T-helper 1 cell (primary cell): ENCODE data around the gene KMT2C.
"Not testable (repeated sequence)": the region's sequence is repeated elsewhere in the genome, so short reads cannot be mapped to it uniquely, and the experiment has no call there.

ENCODE experiments used
- DNase-seq, 5 donors: peaks; one replicate each; pipeline ENCODE4 v3.0.0-alpha.2; 2012 to 2020

The KMT2C gene

DNA sequence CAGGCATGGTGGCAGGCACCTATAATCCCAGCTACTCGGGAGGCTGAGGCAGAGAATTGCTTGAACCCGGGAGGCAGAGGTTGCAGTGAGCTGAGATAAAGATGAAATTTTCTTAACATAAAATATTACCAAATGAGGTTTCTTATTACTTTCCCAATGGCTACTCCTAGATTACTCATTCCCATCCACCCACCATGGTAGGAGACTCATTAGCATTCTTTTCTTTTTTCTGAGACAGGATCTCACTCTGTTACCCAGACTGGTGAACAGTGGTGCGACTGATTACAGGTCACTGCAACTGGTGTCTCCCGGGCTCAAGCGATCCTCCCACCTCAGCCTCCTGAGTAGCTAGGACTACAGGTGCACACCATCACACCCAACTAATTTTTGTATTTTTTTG, 82.5 kb downstream of the KMT2C start:
- DNase-seq, result not testable (repeated sequence)

- DNase-seq, result not testable (repeated sequence)
Measured at GRCh38 chr7:152351747-152352146, 84.1 kb downstream of the KMT2C start.

DNA sequence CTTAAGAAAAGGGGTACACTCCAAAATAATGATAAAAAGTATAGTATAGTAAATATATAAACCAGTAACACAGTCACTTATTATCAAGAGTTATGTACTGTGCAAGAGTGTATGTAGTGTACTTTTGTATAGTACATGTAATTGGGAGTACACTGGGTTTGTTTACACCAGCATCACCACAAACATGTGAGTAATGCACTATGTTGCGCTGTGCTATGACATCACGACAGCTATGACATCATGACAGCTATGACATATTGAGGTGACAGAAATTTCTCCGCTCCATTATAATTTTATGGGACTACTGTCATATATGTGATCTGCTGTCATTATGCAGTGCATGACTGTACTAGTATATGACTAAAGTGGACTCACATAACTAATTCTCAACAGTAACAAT, 84.6 kb downstream of the KMT2C start:
- DNase-seq, result no peak

GRCh38 chr7:152347888-152348287, 87.9 kb downstream of the KMT2C start:
- DNase-seq, result no peak

- DNase-seq, result no peak
Measured at GRCh38 chr7:152344253-152344652, 91.5 kb downstream of the KMT2C start.

- DNase-seq, result no peak
Measured at GRCh38 chr7:152342796-152343195, 93.0 kb downstream of the KMT2C start.

GRCh38 chr7:152341914-152342236, 93.9 kb downstream of the KMT2C start:
- DNase-seq, result no peak

- DNase-seq, result no peak
Measured at GRCh38 chr7:152341039-152341913, 94.5 kb downstream of the KMT2C start.

- DNase-seq, result no peak
Measured at GRCh38 chr7:152340161-152340560, 95.6 kb downstream of the KMT2C start.

- DNase-seq, result no peak
Measured at GRCh38 chr7:152338561-152338960, 97.2 kb downstream of the KMT2C start.

- DNase-seq, result peak in 2 of 5 donors; percentile 8 to 20
Measured at GRCh38 chr7:152336754-152337368, 98.9 kb downstream of the KMT2C start.

GRCh38 chr7:152335900-152336571, 99.8 kb downstream of the KMT2C start:
- peak in 1 of 5 donors; percentile 23 for DNase-seq

DNA sequence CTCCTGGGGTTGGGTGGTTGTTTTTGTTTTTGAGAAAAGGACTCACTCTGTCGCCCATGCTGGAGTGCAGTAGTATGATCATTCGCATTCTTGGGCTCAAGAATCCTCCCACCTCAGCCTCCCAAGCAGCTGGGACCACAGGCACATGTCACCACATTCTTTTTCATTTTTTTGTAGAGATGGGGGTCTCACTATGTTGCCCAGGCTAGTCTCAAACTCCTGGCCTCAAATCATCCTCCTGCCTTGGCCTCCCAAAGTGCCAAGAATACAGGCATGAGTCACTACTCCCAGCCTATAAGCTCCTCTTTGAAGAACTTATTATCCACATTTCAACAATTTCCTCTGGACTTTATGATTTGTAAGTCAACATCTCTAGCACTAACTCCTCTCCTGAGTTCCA, 102.7 kb downstream of the KMT2C start:
- no peak for DNase-seq

DNA sequence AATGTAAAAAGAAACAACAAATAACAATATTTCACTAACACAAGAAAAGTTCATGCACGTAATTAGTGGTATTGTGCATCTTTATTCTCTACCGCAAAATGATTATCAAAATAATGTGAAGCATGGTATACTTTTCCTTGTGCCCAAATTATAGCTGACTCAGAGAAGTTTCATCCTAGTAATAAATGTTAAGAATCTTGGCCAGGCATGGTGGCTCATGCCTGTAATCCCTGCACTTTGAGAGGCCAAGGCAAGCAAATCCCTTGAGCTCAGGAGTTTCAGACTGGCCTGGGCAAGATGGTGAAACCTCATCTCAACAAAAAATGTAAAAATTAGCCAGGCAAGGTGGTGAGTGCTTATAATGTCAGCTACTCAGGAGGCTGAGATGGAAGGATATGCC, 105.0 kb downstream of the KMT2C start:
- no peak for DNase-seq

GRCh38 chr7:152329469-152329868, 106.3 kb downstream of the KMT2C start:
- no peak for DNase-seq

- no peak for DNase-seq
Measured at GRCh38 chr7:152328234-152328633, 107.6 kb downstream of the KMT2C start.

- no peak for DNase-seq
Measured at GRCh38 chr7:152315845-152316244, 120.0 kb downstream of the KMT2C start.

GRCh38 chr7:152313831-152314604, 121.8 kb downstream of the KMT2C start:
- DNase-seq, result no peak

- no peak for DNase-seq
Measured at GRCh38 chr7:152313217-152313616, 122.6 kb downstream of the KMT2C start.

DNA sequence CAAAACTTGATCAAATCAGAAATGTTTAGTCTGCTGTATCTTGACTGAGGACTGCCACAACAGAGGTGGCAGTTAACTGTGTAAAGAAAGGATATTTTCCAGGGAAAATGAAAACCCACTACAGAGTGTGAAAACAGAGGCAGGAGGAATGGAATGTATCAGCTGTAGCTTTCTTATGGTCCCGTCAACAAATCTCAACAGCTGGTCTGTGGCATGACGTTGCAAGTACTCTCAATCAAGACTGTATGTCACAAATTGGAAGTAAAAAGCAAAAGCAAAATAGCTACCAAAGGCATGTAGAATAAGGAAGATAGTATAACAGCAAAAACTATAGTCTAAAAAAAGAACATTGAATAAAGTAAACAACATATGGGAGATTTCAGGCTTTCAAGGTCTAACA, 123.5 kb downstream of the KMT2C start:
- no peak for DNase-seq

DNA sequence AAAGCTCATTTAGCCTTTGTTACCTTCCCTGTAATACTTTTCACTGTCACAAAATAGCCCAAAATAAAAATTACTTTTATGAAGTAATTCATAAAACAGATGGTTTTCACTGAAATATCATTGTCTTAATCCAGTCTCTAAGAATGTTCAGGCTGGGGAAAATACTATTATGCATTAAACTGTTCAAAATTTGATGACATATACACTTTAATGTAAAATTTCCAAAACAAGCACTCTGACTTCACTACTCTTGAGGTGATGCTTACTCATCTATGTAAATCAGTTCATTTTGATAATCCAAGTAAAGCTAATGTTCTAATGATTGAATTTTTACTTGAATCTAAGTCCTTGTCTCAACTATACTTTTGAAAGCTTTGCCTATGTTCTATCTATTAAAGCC, 127.9 kb downstream of the KMT2C start:
- DNase-seq, result no peak

DNA sequence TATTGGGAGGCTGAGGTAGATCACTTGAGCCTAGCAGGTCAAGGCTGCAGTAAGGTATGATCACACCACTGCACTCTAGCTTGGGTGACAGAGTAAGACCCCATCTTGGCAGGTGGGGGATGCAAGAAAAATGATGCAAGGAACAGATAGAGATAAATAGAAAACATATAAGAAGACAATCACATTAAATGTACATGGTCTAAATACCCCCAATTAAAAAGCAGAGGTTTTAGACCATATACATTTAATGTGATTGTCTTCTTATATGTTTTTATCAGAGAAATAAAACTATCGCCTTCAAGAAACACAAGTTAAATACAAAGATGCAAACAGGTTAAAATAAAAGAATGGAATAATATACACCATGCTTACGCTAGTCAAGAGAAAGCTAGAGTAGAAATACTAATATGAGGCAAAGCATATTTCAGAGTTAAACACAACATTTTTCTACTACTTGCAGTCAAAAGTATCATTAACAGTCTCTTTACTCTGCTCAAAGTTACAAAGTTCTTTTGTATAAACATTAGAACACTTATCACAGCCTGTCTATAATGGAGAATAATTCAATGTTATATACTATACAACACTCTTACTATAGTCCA, 136.2 kb downstream of the KMT2C start:
- DNase-seq, result not testable (repeated sequence)

DNA sequence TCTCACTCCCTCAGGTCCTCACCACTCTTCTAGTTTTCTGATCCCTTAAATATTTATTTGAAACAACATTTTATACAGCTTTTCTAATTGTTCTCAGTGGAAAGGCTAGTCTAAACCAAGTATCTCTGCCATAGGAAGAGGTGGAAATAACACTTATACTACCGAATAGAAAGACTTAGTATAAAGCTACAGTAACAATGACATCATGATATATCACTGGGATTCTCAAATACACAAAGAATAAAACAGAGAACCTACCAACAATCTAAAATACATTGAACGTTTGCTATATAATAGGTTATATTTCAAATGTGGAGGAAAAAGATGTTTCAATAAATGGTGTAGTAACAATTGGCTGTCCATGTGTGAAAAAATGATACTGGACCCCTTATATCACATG, 142.9 kb downstream of the KMT2C start:
- DNase-seq, result no peak
